ENCODE measurements around the gene ELFN2. TPM values are rescaled to one million over a fixed set of nuclear protein-coding genes. Genes with fewer than 3 reads are reported as not detected.

ELFN2 gene
- total and polyA plus RNA-seq, 8 donors, result 0.19 to 2.1 (median 1.1) TPM

DNA sequence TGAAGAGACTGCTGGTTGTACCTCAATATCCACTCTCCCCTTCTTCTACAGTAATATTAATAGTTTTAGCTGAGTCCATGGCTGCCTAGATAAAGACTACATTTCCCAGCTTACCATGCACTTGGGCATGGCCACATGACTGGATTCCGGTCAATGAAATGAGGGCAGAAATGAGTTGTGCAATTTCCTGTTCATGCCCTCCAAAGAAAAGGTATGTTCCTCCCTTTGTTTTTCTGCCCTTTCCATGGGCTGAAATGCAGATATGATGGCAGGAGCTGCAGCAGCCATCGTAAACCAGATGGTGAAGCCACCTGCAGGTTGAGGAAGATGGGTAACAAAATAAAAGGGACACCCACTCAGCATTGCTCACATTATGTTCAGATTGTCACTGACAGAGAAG is 15.3 kb upstream of the ELFN2 start:
- H3K36me3 ChIP-seq, result no peaks in the 10 kb centered on the region
- H3K27ac ChIP-seq, result no peak overlapping the region
- TF ChIP-seq CTCF (IDR thresholded peaks at IDR 0.05), result no peak
- H3K4me3 ChIP-seq, result no peak overlapping the region
- DNase-seq, result no peak
- H3K27me3 ChIP-seq, result peaks cover 0 to 2% (median 0%) of the 10 kb centered on the region in 4 donors
- intact Hi-C loops (cut with DNase I), result no loop called here
- no peak for FAIRE-seq
- no peaks in the 10 kb centered on the region for H3K9me3 ChIP-seq
- WGBS, 2 donors, result 74 to 76% methylated on average over 2 of the region's 2 CpGs
- H3K4me1 ChIP-seq, result no peaks in the 10 kb centered on the region
- ATAC-seq, result no peak

DNA sequence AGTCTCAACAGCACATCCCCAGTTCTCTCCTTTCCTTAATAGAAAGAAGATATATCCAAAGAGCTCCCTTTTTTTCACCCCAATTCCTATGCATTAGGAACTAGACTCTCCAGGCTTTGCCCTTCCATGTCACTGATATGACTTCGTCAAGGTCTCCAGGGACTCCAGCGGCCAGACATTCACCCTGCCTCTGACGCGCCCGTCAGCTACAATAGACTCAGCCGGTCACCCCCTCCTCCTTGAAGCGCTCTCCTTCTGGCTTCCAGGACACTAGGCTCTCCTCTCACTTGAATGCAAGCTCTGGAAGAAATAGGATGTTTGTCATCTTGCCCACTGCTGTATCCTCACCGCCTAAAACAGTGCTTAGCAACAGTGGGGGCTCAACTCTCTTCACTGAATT is 14.9 kb upstream of the ELFN2 start:
- no peaks in the 10 kb centered on the region for H3K9me3 ChIP-seq
- intact Hi-C loops (cut with DNase I), result no loop called here
- DNase-seq (no peak), ATAC-seq (no peak), FAIRE-seq (no peak)
- H3K4me3 ChIP-seq, result no peak overlapping the region
- H3K4me1 ChIP-seq, result no peaks in the 10 kb centered on the region
- H3K36me3 ChIP-seq, result no peaks in the 10 kb centered on the region
- H3K27me3 ChIP-seq, result peaks cover 0 to 2% (median 0%) of the 10 kb centered on the region in 4 donors
- TF ChIP-seq CTCF (IDR thresholded peaks at IDR 0.05), result no peak
- WGBS, 2 donors, result 39 to 43% methylated on average over 8 of the region's 8 CpGs
- no peak overlapping the region for H3K27ac ChIP-seq

DNA sequence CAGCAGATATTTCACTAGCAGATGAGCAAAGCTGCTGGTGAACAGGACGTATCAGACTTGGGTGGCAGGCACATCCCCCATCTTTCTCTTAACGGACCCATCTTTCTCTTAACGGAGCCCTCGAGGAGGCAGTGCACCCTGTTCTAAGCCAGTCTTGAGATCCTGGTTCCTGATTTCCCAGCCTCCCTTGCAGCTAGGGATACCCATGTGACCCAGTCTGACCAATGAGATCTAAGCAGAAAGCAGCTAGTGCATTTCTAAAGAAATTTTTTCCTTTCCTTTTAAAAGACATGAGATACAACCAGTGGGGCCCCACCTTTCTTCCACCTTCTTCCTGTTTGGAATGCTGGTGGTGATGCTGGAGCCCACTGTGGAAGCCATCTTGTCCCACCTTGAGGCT is 13.6 kb upstream of the ELFN2 start:
- no peak for FAIRE-seq
- Histone ChIP-seq H3K4me3 (no peak overlapping the region), H3K27me3 (peaks cover 0 to 2% (median 0%) of the 10 kb centered on the region in 4 donors), H3K27ac (no peak overlapping the region), H3K4me1 (no peaks in the 10 kb centered on the region), H3K36me3 (no peaks in the 10 kb centered on the region), H3K9me3 (no peaks in the 10 kb centered on the region)
- no peak for TF ChIP-seq CTCF (IDR thresholded peaks at IDR 0.05)
- WGBS, 2 donors, result 70 to 86% methylated on average over 4 of the region's 4 CpGs
- no peak for DNase-seq
- intact Hi-C loops (cut with DNase I), result no loop called here
- ATAC-seq, result no peak

DNA sequence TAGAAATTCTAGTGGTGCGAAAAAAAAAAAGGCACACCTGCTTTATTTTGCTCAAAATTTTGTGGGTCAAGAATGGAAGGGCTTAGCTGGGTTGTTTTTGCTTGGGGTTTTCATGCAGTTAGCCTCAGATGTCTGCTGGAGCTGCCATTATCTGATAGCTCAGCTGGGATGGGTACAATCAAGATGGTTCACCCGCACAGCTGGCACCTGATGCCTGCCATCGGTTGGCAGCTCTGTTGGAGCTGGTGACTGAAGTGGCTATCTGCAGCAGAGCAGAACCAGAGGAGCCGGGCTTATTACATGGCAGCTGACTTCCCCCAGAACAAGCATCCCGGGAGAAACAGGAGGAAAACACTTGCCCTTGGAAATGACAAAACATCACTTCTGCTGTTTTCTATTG is 12.1 kb upstream of the ELFN2 start:
- Histone ChIP-seq H3K9me3 (no peaks in the 10 kb centered on the region), H3K27ac (no peak overlapping the region), H3K4me3 (no peak overlapping the region), H3K36me3 (no peaks in the 10 kb centered on the region), H3K27me3 (peaks cover 0 to 2% (median 0%) of the 10 kb centered on the region in 4 donors), H3K4me1 (no peaks in the 10 kb centered on the region)
- intact Hi-C loops (cut with DNase I), result no loop called here
- ATAC-seq (no peak), DNase-seq (no peak), FAIRE-seq (no peak)
- 61% methylated on average over 5 of the region's 5 CpGs for WGBS, 2 donors
- no peak for TF ChIP-seq CTCF (IDR thresholded peaks at IDR 0.05)

DNA sequence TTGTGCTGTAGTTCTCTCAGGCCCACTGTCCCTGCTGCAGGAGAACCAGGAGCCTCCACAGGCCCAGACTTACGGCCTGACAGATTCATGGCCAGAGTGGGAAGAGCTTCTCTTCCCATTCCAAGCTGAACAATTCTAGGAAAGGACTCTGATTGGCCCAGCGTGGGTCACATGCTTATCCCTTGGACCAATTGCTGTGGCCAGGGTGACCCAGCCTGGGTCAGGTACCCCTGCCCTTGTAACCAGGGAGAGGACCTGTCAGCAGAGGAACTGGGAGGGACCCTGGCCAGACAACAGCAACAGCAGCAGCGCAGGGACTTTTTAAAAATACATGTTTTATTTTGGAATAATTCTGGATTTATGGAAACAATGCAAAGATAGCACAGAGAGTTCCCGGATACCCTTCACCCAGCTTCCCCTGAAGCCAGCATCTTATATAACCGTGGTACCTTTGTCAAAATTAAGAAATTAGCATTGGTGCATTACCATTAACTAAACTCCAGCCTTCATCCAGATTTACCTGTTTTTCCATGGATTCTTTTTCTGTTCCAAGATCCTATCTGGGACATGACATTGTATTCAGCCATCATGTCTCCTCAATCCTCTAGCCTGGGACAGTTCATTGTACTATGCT is 8.8 kb upstream of the ELFN2 start:
- H3K9me3 ChIP-seq, result no peaks in the 10 kb centered on the region
- no peak overlapping the region for H3K4me3 ChIP-seq
- no peak overlapping the region for H3K27ac ChIP-seq
- H3K36me3 ChIP-seq, result no peaks in the 10 kb centered on the region
- no peak for TF ChIP-seq CTCF (IDR thresholded peaks at IDR 0.05)
- intact Hi-C loops (cut with DNase I), result no loop called here
- 86 to 90% methylated on average over 5 of the region's 5 CpGs for WGBS, 2 donors
- H3K4me1 ChIP-seq, result no peaks in the 10 kb centered on the region
- DNase-seq (no peak), ATAC-seq (no peak), FAIRE-seq (no peak)
- H3K27me3 ChIP-seq, result no peaks in the 10 kb centered on the region

Measured in pancreas (tissue), 10 donors.